ENCODE results near the gene SERP2.

Gene SERP2

DNA sequence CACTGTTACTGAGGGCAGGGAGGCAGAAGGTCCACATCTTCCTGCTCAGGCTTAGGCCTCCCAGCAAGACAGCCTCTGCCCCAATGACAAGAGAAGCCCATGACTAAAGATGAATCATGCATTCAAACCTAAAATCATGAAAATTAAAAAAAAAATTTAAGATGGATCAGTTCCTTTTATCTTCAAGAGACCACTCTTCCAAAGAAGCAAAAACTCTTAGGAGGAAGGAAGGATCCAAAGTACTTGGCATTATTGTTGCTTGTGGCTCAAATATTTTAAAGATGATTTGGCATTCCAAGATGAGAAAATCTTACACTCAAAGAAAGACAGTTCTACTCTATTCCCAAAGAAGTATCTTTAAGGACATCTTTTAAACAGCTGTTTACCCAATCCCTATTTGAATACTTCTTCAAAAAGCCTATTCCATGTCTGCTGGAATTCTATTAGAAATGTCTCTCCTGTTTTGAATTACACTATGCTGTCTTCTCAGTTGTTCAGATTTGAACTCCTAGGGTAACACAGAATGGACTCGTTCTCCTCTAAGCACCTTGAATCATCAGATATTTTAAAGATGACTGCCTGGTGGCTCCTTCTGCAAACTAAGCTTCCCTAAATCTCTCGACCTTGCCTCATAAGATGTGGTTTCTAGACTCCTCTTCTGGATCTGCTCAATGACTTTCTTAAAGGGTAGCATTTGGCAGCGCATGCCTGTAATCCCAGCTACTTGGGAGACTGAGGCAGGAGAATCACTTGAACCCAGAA lies 7.0 kb downstream of the SERP2 start:
- ChIA-PET POLR2A (no interaction called here), CTCF (no interaction called here)
- TF ChIP-seq, protein P1, sequence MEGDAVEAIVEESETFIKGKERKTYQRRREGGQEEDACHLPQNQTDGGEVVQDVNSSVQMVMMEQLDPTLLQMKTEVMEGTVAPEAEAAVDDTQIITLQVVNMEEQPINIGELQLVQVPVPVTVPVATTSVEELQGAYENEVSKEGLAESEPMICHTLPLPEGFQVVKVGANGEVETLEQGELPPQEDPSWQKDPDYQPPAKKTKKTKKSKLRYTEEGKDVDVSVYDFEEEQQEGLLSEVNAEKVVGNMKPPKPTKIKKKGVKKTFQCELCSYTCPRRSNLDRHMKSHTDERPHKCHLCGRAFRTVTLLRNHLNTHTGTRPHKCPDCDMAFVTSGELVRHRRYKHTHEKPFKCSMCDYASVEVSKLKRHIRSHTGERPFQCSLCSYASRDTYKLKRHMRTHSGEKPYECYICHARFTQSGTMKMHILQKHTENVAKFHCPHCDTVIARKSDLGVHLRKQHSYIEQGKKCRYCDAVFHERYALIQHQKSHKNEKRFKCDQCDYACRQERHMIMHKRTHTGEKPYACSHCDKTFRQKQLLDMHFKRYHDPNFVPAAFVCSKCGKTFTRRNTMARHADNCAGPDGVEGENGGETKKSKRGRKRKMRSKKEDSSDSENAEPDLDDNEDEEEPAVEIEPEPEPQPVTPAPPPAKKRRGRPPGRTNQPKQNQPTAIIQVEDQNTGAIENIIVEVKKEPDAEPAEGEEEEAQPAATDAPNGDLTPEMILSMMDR (IDR thresholded peaks at IDR 0.05; ENCODE audit: control extremely low read depth, extremely low read depth, low read depth, missing control alignments), result no peak
- DNase-seq (ENCODE audit: extremely low spot score), result no peak

DNA sequence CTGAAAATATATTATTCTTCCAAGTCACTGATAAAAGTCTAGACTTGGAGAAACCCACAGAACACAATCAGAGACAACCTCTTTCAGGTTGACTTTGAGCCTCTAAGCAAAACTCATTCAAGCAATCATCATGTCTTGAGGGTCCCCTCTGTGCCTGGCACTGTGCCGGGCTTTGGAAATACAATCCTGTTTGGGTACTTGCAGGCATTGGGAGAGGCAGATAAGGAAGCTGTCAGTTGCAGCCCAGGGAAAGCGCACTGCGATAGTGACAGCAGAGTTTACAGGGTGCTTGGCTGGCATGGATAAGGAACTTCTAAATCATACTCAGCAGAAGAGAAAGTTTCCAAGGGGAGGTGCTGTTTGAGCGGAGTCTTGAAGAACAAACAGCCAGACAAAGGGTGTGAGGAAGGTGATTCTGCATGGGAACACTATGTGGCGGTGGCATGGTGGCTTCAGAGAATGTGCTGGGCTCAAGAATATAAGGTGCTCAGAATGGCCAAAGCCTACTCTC lies 9.1 kb downstream of the SERP2 start:
- ChIA-PET POLR2A (no interaction called here), CTCF (no interaction called here)
- DNase-seq (ENCODE audit: extremely low spot score), result no peak
- TF ChIP-seq, protein P1 (IDR thresholded peaks at IDR 0.05; ENCODE audit: control extremely low read depth, extremely low read depth, low read depth, missing control alignments), result no peak

DNA sequence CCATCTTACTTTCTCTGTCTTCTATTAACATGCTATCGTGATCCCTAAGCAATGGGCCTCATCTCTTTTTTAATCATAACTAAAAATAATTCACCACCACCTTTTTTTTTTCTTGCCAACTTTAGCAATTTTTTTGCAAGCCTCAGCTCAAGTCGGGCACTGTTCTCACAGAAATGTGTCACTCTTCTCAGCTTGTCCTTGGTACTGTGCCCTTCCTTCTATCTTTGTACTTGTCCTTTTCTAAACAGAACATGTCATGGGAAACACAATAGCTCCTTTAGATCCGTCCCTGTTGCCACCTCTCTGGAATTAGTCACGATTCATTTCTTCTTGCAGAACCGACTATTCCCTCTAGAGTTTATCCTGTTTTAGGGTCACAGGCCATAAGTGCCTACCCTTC lies 10.3 kb downstream of the SERP2 start:
- CTCF ChIA-PET, result interaction anchor here (0.9 kb wide), 1 partner anchor 8 kb away, joined by 4 read pairs; no protein-coding TSS in a partner anchor
- TF ChIP-seq, protein P1 (IDR thresholded peaks at IDR 0.05; ENCODE audit: control extremely low read depth, extremely low read depth, low read depth, missing control alignments), result no peak
- no peak for DNase-seq (ENCODE audit: extremely low spot score)
- POLR2A ChIA-PET, result no interaction called here

DNA sequence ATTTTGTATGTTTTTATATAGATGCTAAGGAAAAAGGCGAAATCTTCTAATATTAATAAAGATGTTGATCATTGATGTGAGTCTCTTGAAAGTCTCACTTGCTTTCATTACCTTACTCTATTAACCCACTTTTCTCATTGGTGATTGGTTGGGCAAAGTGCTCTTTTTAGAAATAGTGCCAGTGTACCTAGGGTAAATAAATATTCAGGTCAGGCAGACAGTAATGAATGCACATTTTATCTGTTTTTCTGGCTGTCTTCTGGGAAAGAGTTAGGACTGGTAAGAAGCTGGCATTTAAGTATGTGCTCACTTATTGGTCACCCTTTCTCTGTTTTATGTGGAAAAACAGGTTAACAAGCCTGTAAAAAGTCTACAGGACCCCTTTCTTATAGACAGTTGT lies 11.2 kb downstream of the SERP2 start:
- ChIA-PET POLR2A (no interaction called here), CTCF (no interaction called here)
- DNase-seq (ENCODE audit: extremely low spot score), result no peak
- TF ChIP-seq, protein P1 (IDR thresholded peaks at IDR 0.05; ENCODE audit: control extremely low read depth, extremely low read depth, low read depth, missing control alignments), result no peak

DNA sequence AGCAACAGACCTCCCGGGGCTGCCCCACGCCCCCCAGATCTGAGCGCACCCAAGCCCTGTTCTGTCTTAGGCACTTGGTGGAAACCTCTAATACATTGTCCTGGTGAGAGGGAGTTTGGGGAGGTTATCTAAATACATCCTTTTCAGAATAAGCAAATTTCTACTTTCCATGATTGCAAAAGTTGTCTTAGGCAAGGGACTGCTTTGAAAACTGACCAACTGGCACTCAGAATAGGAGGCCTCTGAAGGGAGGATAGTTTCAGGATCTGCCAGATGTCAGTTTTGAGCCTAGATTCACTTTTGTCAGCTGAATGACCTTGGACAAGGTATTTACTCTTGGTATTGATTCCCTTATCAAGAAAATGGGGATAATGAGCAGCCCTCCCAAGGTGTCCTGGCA lies 11.8 kb downstream of the SERP2 start:
- ChIA-PET CTCF (no interaction called here), POLR2A (no interaction called here)
- TF ChIP-seq, protein P1 (IDR thresholded peaks at IDR 0.05; ENCODE audit: control extremely low read depth, extremely low read depth, low read depth, missing control alignments), result no peak
- no peak for DNase-seq (ENCODE audit: extremely low spot score)

DNA sequence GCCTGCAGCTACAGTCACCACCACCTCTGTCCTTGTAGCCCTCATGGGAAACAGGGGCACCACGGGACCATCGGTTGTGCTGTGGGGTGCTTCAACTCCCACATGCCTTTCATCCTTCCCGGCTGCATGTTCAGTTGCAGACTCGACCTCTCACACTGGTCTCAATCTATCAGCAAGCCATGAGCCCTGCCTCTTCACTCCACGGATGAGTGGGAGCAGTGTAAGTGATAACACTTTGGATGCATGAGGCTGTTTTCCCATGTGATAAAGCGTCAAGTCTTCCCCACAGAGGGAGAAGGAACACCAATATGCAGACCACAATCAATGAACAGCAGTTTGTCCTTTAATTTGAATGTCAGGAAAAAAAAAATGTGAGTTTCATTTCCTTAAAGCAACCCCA lies 12.2 kb downstream of the SERP2 start:
- DNase-seq (ENCODE audit: extremely low spot score), result no peak
- TF ChIP-seq, protein P1 (IDR thresholded peaks at IDR 0.05; ENCODE audit: control extremely low read depth, extremely low read depth, low read depth, missing control alignments), result no peak
- ChIA-PET CTCF (interaction anchor here (2.0 kb wide), 1 partner anchor 10 kb away, joined by 6 read pairs; no protein-coding TSS in a partner anchor), POLR2A (no interaction called here)

Measured in GM10248 (cell line).